Measurements from ENCODE around the gene SPSB2. TPM values are rescaled to one million over a fixed set of nuclear protein-coding genes. Genes with fewer than 3 reads are reported as not detected.

The SPSB2 gene
- 10.6 TPM for polyA plus RNA-seq

- Mint-ChIP-seq H3K4me1 (peaks cover 22 to 38% (median 34%) of the 10 kb centered on the region in 3 donors), H3K9me3 (no peaks in the 10 kb centered on the region), H3K27ac (peak within 1 kb of the TSS; percentile 68 to 86 (median 85)), H3K27me3 (no peaks in the 10 kb centered on the region), H3K4me3 (peak within 1 kb of the TSS; percentile 88 to 98 (median 95)), H3K36me3 (peaks cover 1% of the 10 kb centered on the region)
Observed at GRCh38 chr12:6873094-6874014, at the start of gene SPSB2. Gene SPSB2 (minus strand): TSS chr12:6873303. CDS start chr12:6872901, 402 bp downstream.

GRCh38 chr12:6921996-6922946 is 49.2 kb upstream of the SPSB2 start:
- Mint-ChIP-seq H3K4me1 (peaks cover 27 to 43% (median 36%) of the 10 kb centered on the region in 3 donors), H3K4me3 (peak overlapping the region; percentile 34 to 90 (median 64)), H3K27me3 (no peaks in the 10 kb centered on the region), H3K9me3 (no peaks in the 10 kb centered on the region), H3K27ac (peak overlapping the region; percentile 64 to 89 (median 89)), H3K36me3 (no peaks in the 10 kb centered on the region)

DNA sequence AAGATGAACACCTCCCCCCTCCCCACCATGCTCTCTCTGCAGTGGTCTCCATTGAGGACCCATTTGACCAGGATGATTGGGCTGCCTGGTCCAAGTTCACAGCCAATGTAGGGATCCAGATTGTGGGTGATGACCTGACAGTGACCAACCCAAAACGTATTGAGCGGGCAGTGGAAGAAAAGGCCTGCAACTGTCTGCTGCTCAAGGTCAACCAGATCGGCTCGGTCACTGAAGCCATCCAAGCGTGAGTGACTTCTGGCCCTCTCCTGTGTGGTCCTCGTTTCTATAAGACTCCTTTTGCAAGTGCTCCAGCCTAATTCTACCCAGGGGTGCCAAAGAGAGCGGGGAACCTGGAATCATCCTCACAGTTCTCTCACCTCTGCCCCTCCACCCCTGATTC is 48.4 kb upstream of the SPSB2 start:
- Mint-ChIP-seq H3K4me1 (peaks cover 27 to 38% (median 36%) of the 10 kb centered on the region in 3 donors), H3K4me3 (peak overlapping the region in 1 of 4 donors; percentile 55), H3K36me3 (peaks cover 1% of the 10 kb centered on the region), H3K27ac (peak overlapping the region in 2 of 3 donors; percentile 64 to 89), H3K27me3 (no peaks in the 10 kb centered on the region), H3K9me3 (no peaks in the 10 kb centered on the region)

DNA sequence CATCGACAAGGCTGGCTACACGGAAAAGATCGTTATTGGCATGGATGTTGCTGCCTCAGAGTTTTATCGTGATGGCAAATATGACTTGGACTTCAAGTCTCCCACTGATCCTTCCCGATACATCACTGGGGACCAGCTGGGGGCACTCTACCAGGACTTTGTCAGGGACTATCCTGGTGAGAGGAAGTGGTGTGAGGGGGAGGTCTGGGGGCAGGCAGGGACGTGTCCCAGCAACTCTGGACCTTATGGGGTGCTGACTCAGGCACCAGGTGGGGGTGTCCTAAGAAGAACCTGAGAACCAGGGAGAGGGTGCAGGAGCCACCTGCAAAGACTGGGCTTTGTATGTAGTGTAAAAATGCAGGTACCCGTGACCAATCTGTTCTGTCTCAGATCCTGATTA is 46.5 kb upstream of the SPSB2 start:
- peaks cover 1% of the 10 kb centered on the region for H3K36me3 Mint-ChIP-seq
- no peaks in the 10 kb centered on the region for H3K9me3 Mint-ChIP-seq
- peaks cover 30 to 44% (median 35%) of the 10 kb centered on the region in 3 donors for H3K4me1 Mint-ChIP-seq
- peak overlapping the region in 1 of 4 donors; percentile 42 for H3K4me3 Mint-ChIP-seq
- no peak overlapping the region for H3K27ac Mint-ChIP-seq
- H3K27me3 Mint-ChIP-seq = peaks cover 4% of the 10 kb centered on the region

GRCh38 chr12:6917491-6918231 is 44.6 kb upstream of the SPSB2 start:
- Mint-ChIP-seq H3K27ac (no peak overlapping the region), H3K4me1 (peaks cover 22 to 31% (median 22%) of the 10 kb centered on the region in 3 donors), H3K4me3 (peak overlapping the region in 1 of 4 donors; percentile 78), H3K36me3 (peaks cover 1% of the 10 kb centered on the region), H3K9me3 (no peaks in the 10 kb centered on the region), H3K27me3 (peaks cover 4% of the 10 kb centered on the region)

- Mint-ChIP-seq H3K4me1 (peaks cover 12 to 21% (median 21%) of the 10 kb centered on the region in 3 donors), H3K27me3 (peaks cover 4% of the 10 kb centered on the region), H3K9me3 (no peaks in the 10 kb centered on the region), H3K27ac (peak overlapping the region in 2 of 3 donors; percentile 45 to 59), H3K4me3 (peak overlapping the region in 1 of 4 donors; percentile 34), H3K36me3 (peaks cover 1% of the 10 kb centered on the region)
Observed at GRCh38 chr12:6916426-6917200, 43.5 kb upstream of the SPSB2 start.

DNA sequence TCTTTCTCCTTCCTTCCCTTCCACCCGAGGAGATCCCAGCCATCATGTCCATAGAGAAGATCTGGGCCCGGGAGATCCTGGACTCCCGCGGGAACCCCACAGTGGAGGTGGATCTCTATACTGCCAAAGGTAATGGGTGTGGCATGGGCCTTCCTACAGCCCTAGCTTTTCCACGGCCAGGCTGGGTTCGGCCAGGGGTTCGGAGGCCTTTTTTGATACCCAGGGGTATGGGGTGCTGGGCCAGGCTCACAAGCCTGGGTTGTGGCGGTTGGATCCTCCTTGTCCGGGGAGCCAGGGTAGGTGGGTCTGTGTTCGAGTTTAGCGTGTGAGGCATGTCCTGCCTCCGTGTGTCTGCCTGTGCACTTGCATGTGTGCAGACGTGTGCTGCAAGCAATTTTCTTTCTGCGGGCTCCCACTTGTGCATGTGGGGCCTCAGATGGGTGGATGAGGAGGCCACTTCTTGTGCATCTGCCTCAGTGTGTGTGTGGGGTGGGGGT is 42.7 kb upstream of the SPSB2 start:
- Mint-ChIP-seq H3K9me3 (no peaks in the 10 kb centered on the region), H3K27ac (peak overlapping the region in 1 of 3 donors; percentile 45), H3K36me3 (peaks cover 1% of the 10 kb centered on the region), H3K4me1 (peaks cover 12 to 21% (median 18%) of the 10 kb centered on the region in 3 donors), H3K4me3 (peak overlapping the region; percentile 57 to 99 (median 94)), H3K27me3 (peaks cover 4% of the 10 kb centered on the region)

- Mint-ChIP-seq H3K9me3 (no peaks in the 10 kb centered on the region), H3K36me3 (peaks cover 1% of the 10 kb centered on the region), H3K27me3 (peaks cover 4% of the 10 kb centered on the region), H3K4me1 (peaks cover 12 to 21% (median 18%) of the 10 kb centered on the region in 3 donors), H3K27ac (peak overlapping the region; percentile 82 to 95 (median 92)), H3K4me3 (peak overlapping the region; percentile 90 to 99 (median 94))
Observed at GRCh38 chr12:6914947-6915788, 42.1 kb upstream of the SPSB2 start.

GRCh38 chr12:6914246-6914946 is 41.3 kb upstream of the SPSB2 start, which contains the start of gene ENO2:
Gene ENO2 (plus strand): TSS chr12:6914580. CDS start chr12:6915833, 1,253 bp downstream.
- Mint-ChIP-seq H3K9me3 (no peaks in the 10 kb centered on the region), H3K4me1 (peaks cover 9 to 14% (median 14%) of the 10 kb centered on the region in 3 donors), H3K27me3 (peaks cover 4% of the 10 kb centered on the region), H3K27ac (peak within 1 kb of the TSS; percentile 82 to 95 (median 92)), H3K36me3 (peaks cover 1% of the 10 kb centered on the region), H3K4me3 (peak within 1 kb of the TSS; percentile 90 to 99 (median 94))

- peaks cover 4% of the 10 kb centered on the region for H3K27me3 Mint-ChIP-seq
- peak overlapping the region in 1 of 3 donors; percentile 82 for H3K27ac Mint-ChIP-seq
- no peaks in the 10 kb centered on the region for H3K9me3 Mint-ChIP-seq
Observed at GRCh38 chr12:6912164-6912935, 39.2 kb upstream of the SPSB2 start.

DNA sequence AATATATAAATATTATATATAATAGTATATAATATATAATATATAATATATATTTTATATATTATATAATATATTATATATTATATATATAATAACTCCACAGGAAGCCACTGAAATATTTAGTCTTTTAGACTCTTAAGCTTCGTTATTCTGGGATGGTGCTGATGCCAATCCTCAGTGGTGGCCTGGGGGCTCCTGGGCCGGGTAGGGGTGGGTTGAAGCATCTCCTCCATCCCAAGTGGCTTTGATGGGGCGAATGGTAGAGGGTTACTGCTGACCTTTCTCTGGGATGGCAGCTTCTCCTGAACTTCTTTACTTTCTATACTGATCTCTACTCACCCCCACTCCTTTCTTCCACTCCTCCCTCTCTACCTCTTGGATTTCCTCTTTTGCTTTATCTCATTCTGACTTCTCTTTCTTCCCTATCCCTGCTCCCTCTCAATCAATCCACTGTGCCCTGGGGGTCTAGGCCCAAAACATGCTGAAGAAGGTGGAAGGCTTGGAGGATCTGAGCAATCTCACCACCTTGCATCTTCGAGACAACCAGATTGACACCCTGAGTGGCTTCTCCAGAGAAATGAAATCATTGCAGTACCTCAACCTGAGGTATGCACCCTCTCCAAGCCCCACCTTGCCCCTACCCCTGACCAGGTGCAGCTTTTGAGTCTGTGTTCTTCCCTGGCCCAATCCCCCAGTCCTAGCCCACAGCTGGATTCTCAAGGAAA is 36.5 kb upstream of the SPSB2 start:
- Mint-ChIP-seq H3K36me3 (no peaks in the 10 kb centered on the region), H3K4me1 (peaks cover 3 to 7% (median 4%) of the 10 kb centered on the region in 3 donors), H3K27me3 (no peaks in the 10 kb centered on the region), H3K9me3 (no peaks in the 10 kb centered on the region), H3K4me3 (no peak overlapping the region), H3K27ac (peak overlapping the region in 1 of 3 donors; percentile 31)

More at GRCh38 chr12:6912164-6912935, 39.2 kb upstream of the SPSB2 start:
- H3K36me3 Mint-ChIP-seq = peaks cover 1% of the 10 kb centered on the region
- peaks cover 9 to 13% (median 10%) of the 10 kb centered on the region in 3 donors for H3K4me1 Mint-ChIP-seq
- H3K4me3 Mint-ChIP-seq = peak overlapping the region in 3 of 4 donors; percentile 67 to 93 (median 81)

All from IgD-negative memory B cell (primary cell).